HG02623 (cell line): Measurements from ENCODE around the gene DVL1.

Experiments used
- ATAC-seq: cut with Tn5 transposase; IDR thresholded peaks from one replicate; pipeline ENCODE4 v1.9.1; 2021; ENCODE audit warnings: moderate library complexity; ENCODE audit not compliant: unreplicated experiment

DVL1 gene

DNA sequence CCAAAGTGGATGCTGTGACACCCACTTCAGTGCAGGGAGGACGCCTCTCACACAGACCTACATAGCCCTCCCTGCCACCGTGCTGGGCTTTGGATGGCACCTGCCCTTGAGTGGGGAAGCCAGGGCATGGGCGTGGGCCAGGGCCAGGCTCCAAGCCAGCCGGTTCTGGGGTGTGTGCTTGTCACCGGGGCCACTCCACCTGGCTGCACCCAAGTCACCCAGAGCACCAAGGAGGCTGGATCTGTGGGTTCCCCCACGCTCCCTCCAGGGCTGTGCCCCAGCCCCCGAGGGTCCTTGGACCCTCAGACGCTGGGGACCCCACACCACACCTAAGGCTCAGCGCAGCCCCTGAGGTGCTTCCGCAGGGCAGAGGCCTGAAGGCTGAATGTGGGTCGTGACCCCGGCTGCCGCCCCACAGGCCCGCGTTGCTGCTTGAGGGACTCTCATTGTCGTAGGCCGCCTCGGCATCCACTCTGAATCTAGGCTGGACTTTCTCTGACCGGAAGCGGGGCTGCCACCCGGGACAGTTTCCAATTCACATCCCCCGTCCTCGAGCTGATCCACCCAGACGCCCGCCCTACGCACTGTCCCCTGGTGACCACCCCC, 7.7 kb upstream of the DVL1 start:
- no peak for ATAC-seq

DNA sequence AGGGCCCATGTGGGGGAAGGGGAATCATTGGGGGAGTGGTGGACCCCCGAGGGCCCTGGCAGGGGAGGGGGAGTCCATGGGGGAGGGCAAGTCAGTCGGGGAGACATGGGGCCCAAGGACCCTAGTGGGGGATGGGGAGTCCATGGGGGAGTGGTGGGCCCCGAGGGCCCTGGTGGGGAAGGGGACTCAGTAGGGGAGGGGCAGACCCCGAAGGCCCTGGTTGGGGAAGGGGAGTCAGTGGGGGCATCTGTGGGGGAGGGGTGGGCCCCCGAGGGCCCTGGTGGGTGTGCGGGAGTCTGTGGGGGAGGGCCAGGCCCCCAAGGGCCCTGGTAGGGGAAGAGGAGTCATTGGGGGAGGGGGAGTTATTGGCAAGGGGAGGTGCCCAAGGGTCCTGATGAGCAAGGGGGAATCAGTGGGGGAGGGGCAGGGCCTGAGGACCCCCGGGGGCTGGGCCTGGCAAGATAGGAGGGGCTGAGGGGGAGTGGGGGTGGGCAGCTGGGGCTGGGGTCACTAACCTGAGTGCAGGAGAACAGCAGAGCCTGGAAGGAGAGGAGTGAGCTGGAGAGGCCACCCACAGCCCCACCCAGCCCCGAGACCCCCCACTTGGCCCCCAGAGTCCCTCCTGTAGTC, 7.1 kb upstream of the DVL1 start:
- ATAC-seq, result no peak

DNA sequence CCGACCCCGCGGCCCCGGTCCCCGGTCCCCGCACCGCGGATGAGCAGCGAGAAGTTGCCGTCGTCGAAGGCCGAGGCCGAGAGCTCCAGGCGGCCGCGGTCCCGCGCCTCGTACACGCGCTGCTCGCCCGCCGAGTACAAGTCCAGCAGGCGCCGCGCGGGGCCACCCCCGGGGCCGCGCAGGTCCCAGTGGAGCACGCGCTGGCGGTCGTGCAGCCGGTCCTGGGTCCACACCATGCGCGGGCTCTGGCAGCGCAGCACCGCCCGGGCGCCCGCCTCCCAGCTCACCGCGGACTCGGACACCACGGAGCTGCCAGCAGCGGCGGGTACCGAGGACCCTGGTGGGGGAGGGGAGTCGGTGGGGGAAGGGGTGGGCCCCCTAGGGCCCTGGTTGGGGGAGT, 6.2 kb upstream of the DVL1 start:
- ATAC-seq, result no peak

DNA sequence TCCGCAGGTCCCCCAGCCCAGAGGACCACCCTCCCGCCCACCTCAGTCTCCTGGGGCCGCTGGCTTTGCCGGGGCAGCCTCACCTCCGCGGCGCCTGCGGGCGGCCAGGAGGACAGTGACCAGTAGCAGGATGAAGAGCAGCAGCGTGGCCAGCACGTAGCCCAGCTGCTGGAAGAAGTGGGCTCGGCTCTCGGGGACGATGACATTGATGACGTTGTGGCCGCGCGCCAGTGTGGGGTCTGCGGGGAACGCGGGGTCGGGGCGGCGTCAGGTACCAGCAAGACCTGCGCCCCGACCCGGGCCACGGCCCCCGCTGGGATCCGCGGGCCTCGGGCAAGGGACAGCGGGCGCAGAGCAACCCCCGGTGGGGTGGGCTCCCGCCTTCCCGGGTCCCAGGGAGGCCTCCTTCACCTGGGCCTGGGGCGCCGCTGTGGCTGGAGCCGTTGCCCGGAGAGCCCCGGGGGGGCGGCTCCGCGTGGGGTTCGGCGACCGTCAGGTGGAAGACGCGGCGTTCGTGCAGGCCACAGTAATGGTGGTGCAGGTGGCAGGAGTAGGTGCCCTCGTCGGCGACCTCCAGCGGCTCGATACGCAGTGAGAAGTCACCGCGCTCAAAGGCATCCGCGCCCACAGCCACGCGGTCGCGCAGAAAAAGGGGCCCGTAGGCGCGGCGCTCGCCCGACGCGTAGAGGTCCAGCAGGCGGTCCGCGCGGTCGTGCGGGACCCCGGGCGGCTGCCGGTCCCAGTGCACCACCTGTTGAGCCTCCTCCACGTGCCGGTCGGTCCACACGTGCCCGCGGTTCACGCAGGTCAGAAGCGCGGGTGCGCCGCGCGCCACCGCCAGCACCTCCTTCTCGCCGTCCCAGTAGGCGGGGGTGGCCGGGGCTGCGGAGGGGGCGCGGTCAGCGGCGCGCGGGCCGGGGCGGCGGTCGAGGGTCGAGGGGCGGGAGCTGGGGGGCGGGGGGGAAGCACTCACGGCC, 5.3 kb upstream of the DVL1 start:
- no peak for ATAC-seq

DNA sequence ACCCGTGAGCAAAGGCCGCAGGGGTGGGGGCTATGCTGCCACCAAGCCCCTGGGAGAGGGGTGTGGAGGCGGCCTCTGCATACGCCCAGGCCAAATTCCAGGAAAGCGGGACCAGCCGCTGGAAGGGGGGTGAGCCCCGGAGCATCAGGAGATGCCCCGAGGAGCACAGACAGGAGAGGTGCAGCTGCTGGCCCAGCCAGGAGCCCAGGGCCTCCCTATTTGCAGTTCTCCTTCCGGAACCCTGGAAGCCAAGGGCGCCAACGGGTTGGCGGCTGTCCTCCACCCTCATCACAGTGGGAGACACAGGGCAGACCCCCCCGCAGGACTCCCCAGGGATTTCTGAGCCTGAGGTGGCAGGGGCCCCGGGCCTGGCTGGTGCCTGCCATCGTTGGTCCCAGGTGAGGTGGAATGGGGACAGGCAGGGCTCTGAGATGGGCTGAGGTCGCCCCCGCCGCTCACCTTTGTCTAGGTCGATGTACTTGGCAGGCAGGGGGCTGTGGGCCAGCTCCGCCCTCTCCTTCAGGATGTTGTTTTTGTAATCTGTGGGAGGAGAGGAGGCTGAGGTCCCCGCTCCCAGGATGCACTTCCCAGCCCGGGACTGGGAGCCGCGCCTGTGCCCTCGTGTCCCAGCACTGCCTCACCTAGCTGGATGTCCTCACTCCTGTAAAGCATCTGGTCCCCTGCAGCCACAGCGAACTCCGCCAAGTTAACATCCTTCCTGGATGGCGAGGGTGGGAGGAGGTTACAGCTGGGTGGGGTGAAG, 4.4 kb upstream of the DVL1 start:
- no peak for ATAC-seq

DNA sequence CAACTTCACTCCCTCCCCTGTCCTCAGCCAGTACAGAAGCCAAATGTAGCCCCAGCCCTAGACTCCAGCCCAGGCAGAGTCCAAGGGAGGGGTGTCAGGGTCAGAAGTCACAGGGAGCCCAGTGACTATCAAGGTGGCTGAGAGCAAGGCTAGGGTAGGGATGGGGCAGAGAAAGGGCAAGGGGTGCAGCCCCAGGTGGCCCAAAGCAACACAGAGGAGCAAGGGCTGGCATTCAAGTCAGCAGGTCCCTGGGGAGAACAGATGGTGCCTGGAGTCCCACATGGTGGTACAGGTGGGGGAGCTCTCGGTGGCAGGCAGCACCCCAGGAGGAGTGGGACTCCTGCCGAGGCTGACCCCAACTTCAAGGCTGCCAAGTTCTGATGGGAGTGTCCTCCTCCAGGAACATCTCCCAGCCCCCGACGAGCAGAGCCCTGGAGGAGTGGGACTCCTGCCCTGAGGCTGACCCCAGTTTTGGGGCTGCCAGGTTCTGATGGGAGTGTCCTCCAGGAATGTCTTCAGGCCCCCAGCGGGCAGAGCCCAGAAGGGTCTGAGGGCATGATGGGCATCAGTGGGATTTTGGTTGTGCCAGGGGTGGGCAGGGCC, 3.7 kb upstream of the DVL1 start:
- ATAC-seq, result no peak

DNA sequence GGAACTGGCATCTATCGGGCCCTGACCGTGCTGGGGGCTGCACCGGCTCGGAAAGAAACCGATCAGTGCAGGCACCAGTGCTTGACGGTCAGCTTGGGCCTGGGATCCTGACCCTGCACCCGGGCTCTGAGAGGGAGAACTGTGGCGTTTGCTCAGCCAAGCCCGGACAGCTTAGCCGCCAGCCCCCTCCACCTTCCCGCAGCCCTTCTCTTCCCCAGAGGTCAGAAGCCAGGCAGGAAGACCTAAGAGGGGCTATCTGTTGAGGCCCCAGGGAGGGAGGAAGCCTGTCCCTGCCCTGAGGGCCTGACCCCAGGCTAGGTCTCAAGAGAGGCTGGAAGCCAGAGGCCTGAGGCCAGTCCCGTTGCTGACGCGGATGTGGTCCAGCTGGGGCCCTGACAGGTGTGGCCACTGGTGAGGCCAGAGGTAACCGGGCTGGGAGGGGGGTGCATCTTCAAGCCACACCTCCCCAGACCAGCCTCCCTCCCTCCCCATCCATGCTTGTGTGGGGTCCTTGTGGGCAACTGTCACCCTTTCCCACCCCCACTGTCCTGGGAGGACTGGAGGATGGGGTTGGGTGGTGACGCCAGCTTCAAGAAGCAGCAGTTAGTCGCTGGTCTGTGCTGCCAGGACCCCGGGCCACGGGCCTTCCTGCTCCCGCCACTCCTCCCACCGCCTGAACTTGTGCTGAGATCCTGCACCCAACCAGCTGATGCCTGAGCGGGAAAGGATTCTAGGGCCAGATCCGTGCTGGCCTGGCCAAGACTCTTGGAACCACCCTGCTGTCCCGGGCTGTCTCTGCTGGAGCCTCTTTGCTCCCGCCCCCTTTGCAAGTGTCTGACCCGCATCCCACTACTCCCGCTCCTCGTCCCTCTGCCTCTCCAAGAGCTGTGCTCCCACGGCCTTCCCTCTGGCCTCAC, 2.6 kb upstream of the DVL1 start:
- ATAC-seq, result no peak

DNA sequence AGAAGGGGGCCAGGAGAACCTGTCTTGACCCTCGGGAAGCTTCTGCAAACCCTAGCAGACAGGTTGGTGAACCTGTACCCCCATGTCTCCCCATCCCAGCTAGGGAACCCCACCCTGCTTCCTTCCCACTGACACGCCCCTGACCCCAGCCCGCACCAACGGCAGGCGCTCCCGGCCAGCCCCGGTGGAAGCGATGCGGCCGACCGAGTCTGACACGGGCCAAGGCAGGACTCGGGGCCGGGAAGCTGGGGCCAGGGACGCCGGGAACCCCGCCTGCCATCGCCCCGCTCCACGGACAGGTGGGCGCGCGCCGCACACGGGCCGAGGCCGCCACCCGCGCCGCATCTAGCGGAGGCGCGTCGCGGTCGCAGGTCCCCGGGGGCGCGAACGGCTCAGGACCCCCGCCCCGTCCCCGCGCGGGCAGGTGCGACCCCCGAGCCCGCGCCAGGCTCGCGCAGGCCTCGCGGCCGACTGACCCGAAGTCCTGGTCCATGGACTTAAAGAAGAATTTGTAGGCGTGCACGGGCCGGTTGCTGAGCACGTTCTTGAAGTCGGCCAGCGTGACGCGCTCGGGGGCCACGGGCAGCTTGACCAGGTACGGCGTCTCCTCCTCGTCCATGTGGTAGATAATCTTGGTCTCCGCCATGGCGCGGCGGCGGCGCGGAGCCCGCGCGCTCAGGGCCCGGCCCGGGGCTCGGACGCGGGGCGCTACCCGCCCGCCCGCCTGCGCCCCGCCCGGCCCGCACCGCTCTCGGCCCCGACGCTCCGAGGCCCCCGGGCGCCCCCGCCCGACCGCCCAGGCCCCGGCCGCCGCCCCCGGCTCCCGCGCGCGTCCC, 580 bp downstream of the DVL1 start:
- ATAC-seq, result peak; percentile 34

DNA sequence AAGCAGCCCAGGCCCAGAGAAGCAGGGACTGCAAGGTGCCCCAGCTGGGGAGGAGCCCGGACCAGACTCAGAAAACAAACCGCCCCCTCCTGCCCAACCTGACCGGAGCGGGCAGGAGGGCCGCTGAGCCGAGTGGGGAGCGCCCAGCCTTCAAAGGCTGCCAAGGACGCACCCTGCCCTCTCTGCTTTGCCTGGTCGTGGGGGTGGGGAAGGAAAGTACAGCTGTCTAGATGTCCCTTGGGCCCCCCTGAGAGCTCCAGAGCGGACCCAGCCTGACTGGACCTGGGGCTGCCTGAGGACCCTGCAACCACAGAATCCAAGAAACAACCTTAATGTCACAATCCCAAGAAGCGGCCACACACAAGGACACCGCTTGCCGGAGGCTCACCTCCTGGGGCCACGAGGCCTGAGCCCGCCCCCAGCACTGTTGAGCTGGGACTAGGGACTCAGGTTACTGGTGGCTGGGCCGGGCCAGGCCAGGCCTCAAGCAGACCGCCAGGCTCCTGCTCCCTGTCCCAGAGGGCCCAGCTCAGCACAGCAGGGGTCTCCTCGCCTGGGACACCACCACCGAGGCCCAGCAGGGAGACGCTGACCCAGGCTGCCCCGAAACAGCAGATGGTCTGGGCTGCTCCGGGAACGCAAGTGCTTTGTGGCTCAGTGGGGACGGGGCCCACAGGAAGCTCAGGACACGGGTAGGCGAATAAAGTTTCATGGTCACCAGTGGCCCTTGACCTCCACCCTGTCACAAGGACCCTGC, 1.4 kb downstream of the DVL1 start:
- no peak for ATAC-seq

DNA sequence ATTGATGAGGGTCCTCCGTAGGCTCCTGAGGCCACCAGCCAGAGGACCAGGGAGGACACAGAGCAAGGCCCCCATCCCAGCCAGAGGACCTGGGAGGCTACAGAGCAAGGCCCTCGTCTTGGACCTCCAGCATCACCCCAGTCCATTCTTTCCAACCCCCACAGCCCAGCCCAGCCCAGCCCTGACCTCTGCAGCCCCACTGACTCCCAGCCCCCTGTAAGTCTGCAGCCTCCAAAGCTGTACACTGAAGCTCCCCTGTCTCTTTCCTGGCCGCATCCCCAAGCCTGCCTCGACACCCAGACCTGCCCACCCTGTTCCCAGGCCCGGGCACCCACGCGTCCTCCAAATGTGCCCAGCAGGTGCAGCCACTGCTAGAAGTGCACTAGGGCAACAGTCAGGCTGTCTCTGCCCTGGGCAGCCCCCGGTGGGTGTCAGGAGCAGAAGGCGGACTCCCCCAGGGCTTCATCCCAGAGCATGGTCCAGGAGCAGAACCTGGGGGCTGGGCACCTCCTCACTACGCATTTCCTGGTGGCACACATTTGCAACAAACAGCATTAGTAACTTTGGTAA, 2.1 kb downstream of the DVL1 start:
- ATAC-seq, result no peak

DNA sequence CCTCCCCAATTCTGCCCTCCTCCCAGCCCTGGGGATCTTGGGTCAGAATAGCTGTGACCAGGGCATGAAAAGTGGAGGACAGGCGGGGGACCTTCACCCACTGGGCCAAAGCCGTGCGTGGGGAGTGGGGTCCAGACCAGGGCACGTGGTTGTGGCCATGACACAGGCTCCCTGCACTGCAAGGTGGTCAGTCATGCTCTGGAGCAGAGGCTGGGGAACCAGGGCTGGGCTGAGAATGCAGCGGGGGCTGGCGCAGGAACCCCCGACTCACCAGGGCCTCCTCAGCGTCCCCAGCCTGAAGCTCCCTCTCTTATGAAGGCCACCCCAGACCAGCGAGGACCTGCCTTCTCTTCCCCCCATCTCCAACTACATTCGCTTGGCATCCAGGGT, 2.7 kb downstream of the DVL1 start:
- no peak for ATAC-seq

DNA sequence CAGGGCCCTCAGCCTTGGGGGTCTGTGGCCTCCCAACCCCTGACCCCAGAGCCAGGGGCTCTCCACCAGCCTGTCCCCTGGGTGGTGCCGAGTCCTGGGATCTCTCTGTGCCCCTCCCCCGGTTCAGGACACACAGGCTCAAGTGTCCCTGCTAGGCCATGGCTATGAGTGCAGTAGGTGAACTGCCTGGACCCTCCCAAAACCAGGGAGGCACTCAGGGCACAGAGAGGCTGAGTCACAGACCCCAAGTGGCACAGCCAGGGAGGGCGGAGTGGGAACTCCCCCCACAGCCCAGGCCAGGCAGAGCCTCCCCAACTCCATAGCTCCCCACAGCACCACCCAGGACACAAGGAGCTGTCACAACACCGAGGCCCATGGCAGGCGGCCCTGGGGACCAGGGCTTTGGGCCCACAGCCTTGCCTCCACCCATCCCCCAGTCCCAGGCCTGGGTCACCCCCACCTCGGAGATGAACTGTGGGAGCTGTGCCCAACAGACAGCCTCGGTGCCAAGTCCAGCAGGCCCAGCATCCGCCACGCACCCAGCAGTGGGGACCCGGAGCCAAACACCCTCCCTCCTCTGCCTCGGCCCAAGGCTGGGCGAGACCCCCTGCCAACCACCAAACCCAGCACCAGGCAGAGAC, 3.2 kb downstream of the DVL1 start:
- ATAC-seq, result no peak

DNA sequence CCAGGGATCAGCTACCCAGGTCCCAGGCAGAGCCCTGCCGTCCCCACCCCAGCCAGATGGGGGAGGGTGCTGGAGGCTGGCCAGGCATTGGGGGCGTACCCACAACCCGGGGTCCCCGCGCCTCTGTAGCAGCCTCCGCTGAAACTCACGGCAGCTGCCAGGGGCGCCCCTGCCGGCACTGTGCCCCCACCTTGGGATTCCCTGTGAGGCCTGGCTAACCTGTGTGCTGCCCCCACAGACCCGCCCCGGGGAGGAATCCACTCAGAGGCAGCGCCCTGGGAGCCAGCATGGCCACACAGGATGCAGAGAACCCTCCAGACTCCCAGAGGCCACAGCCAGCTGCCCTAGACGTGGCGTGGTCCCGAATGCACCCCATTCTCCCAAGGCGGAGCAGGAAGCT, 3.8 kb downstream of the DVL1 start:
- ATAC-seq, result no peak

DNA sequence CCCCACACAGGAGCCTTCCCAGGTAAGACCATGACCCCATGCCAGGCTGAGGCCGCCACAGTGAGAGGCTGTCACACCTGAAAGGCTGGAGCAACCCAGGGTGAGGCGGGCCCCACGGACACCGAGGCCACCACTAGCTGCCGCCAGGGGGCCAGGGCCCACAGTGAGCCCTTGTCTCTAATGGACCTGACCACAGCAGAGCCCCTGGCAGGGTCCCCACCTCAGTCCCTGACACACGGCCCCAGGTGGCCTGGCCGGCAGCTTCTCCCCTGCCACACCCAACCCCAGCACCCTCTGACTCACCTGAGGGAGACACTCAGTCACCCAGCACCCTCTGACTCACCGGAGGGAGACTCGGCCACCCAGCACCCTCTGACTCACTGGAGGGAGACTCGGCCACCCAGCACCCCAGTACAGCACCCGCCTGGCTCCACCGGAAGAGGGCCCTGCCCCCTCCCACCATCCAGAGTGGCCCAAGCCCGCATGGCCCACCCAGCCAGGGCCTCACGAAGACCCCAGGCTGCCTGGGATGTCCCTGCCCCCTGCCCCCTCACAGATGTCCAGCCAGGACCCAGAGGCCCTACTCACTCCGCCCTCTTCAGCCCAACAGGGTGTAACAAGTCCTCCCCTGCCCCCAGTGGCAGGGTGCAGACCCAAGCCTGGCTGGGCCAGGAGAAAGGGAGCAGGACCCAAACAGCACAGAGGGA, 4.4 kb downstream of the DVL1 start:
- ATAC-seq, result no peak

DNA sequence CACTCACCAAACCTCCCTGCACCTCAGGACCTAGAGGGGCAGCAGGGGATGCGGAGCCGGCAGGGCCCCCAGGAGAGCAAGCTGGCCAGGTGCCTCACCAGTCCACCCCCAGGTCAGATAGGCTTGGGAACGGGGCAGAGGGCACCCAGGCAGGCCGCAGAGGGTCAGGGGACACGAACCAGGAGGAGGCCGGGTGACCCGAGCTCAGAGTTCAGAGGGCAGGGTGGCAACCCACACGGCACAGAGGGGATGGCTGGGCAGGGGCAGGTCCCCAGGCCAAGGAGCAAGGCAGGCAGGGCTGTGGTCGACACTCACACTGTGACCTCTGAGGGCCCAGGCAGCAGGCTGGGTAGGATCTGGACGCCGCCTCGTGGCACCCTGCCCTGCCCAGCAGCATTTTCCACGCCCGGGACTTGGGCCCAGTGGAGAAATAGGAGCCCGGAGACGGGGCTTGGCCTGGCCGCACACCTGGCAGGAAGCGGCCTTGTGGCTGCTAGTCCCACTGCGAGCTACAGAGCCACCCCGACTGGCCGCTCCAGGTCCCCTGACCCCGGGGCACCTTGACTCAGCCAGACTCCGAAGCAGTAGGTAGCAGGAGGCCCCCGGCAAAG, 5.3 kb downstream of the DVL1 start:
- ATAC-seq, result no peak

DNA sequence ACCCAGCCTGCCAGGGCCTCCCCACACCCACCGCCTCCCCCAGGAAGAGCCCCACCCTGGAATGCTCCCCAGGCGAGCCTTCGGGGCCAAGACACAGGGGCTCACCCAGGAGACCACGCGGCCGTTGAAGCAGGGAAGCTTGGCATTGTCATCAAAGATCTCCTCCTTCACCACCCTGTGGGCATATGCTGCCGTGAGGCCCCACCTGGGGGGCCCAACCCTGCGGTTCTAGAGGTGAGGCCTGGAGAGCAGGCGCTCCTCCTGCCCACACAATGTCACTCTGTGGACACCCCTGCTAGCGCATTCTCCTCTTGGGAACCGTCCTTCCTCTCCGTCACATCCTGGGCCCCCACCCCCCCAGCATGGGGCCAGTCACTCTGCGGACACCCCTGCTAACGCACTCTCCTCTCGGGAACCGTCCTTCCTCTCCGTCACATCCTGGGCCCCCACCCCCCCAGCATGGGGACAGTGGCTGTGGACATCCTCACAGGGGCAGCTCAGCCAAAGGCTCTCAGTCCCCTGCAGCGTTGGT, 6.6 kb downstream of the DVL1 start:
- no peak for ATAC-seq
